Measurements from ENCODE around the gene PFKP.
"Not testable (repeated sequence)": the region's sequence is repeated elsewhere in the genome, so short reads cannot be mapped to it uniquely, and the experiment has no call there.

The PFKP gene

DNA sequence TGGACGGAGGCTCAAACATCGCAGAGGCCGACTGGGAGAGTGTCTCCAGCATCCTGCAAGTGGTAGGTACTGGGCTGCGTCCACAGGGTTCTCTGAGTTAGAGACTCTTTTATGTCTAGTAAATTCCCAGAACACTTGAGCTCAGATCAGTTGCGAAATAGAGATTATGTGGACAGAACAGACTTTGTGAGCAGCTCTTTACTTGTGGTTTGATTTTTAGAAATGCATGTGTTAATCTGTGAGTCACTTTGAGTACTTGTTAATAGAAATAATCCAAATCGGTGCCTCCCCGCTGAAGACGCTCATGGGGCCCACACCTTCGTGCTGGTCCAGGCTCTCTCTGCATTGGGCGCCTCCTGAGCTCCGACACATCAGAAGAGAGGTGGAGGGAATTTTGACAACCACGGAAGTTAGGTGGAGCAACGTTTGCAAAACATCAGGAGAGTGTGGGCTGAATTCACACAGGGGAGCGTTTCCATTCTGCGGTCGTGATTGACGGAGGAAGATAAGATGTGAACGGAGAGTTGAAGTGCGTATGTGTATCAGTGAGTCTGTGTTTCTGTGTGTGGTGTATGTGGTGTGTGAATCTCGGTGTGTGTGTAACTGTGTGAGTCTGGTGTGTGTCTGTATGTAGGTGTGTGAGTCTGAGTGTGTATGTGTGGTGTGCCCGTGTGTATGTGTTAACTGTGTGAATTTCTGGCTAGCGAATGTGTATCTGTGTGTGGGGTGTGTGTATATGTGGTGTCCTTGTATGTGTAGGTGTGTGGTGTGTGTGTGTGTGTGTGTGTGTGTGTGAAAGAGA is 32.1 kb downstream of the PFKP start:
- DNase-seq, result no peak

DNA sequence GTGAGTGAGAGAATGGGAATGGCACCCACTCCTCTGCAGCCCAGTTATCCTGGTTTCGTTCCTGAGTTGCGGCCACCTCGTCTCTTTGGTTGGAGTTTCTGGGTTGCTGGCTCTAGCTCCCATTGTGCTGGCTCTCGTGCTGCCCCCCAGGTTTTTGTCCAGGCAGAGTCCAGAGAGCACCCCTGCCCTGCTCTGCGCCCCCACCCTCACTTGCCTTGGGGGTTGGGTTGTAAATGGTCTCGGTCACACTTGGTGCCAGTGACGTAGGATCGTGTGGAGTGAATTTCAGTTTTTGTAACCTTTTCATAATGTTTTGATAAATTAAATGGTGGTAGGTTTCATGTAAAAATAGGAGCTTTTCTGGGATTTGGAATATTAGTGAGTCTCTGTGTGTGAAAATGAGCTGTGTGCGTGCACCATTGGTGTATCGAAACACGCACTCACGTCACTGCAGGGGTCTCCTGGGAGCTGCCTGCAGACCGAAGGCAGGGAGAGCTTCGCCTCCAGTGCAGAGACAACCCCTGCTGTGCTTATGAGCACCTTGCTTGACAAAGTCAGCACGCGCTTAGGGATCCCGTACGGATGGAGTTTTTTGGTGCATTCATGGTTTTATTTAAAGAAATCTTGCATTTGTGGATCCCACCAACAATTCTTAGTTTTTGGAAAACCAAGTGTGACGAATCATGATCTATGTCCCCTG is 32.9 kb downstream of the PFKP start:
- no peak for DNase-seq

DNA sequence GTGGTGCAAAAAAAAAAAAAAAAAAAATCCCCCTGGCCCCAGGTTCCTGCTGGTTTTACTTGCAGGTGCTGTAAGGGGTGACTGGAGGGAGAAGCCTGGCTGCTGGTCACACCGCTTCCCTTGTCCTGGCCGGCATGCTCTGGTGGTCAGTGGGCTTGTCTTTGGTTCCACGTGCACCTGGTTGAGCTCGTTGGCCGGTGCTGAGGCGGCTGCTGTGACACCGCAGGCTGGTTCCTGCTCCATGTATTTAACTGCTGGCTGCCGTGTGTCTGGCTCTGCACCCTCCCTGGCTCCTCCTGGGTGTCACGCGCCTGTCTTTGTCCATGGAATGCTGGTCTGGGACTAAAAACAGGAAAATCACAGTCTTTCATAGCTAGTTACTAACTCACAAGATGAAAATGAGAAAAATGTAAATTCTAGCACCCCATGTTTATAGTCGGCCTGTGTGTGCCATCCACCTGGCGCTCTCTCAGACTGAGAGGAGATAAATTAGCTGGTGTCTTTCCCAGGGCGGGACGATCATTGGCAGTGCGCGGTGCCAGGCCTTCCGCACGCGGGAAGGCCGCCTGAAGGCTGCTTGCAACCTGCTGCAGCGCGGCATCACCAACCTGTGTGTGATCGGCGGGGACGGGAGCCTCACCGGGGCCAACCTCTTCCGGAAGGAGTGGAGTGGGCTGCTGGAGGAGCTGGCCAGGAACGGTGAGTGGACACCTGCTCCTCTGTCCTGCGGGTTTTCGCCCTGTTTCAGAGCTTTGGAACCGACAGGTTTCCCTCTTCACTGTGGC is 33.7 kb downstream of the PFKP start:
- no peak for DNase-seq

DNA sequence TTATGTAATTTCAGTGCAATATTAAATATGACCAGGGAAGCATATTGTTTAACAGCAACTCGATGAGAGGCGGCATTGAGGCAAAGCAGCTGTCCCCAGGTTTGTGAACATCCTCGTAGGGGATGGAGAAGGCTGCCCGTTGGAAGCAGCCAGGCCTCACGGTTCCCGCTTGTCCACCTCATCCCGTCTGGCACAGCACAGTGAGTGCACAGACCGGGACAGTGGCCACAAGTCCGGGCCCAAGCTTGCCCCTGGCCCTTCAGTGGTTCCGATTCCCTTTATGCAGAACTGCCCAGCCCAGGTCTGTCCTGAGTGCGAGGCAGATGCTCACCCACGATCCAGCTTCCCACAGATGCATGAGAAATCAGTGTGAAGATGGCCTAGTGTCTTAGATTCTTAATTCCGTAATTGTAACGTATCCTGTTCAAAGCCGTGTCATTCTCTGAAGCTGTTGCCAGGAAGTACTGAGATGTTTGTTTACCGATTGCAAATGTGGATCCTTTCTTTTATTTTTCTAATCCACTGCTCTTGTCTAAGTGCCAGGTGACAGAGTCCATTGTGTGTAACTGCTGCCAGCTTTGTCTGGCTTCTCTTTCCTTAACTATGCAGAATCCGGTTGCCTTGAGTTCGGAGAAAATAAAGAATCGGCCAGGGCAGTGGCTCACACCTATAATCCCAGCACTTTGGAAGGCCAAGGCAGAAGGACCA is 35.5 kb downstream of the PFKP start:
- no peak for DNase-seq

DNA sequence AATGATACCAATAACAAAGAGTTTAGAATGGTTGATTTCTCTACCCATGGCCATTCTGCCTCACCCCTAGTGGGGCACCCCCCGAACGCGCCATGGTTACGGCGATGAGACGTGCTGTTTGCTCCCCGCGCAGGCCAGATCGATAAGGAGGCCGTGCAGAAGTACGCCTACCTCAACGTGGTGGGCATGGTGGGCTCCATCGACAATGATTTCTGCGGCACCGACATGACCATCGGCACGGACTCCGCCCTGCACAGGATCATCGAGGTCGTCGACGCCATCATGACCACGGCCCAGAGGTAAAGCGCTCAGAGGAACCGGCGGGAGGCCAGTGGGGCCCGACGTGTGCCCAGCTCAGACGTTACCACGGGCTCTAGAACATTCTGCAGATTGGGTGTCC is 36.3 kb downstream of the PFKP start:
- DNase-seq, result no peak

DNA sequence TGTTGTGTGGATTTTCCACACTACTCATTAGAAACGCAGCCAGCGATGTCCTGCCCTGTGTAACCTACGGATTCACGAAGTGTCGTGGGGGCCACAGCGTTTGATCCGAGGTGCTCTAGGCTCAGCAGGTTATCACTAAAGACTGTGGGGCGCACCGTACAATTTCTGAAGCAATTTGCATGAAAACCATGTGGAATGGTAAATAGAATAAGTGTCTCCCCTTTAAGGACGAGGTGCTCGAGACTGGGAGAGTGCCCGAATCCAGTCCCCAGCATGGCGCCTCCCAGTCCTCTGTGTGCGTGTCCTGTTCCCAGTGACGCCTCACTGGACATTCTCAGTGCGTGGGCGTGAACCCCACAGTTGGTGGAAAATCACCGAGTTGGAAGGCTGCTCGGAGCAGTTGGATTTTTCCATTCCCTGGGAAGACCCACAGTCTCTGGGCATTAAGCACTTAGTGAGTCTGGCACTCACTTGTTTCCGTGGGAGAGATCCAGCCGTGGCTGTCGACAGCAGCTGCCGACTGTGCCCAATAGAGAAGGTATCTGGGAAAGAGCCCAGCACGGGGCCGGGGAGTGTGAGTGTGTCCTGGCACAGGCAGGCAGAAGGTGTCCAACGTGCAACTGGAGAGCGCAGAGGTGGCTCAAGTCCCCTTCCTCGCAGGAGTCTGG is 37.0 kb downstream of the PFKP start:
- DNase-seq, result no peak

DNA sequence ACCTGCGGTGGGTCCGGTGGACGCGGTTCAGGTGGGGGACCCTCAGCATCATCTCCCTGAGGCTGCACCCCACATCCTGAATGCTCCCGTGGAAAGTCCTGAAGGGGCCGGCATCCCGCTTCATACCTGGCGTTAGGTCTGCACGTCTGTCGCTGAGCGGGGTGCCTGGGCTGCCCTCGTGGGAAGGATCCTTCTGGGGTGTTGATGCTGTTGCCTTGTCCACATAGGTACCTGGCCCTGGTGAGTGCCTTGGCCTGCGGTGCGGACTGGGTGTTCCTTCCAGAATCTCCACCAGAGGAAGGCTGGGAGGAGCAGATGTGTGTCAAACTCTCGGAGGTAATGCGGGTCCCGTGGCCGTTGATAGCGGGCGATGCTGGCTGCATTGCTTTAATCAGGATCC is 37.8 kb downstream of the PFKP start:
- no peak for DNase-seq

DNA sequence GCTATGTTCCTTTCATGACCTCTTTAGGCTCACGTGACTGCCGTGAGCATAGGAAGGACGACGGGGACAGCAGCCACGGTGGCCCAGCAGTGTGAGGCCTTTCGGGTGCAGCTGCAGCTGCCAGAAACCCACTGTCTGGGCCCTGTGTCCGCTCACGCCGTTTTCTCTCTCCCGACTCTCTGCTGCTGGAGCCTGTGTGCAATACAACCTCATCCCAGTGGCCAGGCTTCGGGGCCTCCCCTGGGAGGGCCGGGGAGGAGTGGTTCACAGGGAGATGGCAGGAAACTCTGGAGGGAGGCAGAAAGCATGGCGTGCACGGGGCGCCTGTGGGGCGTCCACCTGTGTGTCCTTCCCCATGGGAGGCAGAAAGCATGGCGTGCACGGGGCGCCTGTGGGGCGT is 38.6 kb downstream of the PFKP start:
- no peak for DNase-seq

DNA sequence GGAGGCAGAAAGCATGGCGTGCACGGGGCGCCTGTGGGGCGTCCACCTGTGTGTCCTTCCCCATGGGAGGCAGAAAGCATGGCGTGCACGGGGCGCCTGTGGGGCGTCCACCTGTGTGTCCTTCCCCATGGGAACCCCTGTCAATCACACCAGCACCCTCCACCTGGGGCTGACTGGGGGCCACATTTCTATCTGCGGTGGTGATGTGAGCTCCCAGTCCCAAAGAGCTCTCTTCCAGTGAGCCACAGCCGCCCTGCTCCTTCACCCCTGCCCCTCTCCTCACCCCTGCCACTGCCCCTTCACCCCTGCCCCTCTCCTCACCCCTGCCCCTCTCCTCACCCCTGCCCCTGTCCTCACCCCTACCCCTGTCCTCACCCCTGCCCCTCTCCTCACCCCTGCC is 39.0 kb downstream of the PFKP start:
- DNase-seq, result not testable (repeated sequence)

DNA sequence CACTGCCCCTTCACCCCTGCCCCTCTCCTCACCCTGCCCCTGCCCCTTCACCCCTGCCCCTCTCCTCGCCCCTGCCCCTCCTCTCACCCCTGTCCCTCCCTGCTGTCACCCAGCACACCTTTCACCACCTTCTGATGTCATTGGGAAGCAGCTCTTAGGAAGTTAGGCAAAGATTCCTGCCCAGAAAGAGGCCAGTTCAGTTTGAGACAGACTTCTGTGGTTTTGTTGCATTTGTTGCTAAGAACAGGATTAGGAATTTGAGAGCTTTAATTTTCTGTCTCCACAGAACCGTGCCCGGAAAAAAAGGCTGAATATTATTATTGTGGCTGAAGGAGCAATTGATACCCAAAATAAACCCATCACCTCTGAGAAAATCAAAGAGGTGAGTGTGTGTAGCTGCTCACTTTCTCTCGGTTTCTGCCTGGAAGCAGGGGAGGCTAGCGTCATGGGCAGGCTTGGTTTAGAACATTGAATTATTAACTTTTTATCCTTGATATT is 39.6 kb downstream of the PFKP start:
- DNase-seq, result no peak

DNA sequence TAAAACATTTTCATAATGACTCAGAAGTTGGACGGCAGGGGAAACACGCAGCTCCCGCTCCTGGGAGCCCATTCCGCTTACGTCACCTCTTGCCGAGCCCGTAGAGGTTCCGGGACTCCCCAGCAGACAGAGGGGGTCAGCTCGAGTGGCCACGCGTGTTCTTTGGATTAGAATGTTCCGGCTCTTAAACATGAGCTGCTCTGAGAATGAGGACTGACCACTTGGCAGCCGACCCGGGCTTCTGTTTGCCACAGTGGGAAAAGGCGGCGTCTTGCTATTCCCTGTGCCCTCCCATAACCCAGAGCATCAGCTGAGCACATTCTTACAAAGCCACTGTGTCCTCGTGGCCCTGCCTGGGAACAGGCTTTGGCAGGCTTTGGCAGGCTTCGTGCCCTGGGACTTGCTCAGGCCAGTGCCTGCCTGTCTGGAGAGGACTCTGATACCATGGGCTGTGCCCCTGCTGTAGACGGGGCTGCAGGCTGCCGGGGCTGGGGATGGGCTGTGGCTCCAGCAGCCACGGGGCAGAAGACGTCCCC is 40.1 kb downstream of the PFKP start:
- DNase-seq, result no peak

DNA sequence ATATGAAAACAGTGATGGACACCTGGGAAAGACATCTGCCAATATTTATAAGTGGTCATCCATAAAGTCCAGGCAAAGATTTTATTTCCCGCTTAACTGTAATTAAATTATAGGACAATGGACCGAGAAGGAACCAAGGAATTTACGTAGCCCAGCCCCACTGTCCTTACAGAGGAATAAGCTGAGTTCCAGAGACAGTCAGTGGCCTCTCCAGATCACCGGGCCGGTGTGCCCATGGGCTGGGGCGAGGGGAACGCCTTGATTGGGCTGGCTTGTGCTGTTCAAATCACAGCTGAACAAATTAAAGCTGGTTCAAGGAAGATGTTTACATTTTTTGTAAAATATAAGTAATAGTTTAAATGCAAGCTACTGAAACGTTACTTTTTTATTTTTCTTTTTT is 40.7 kb downstream of the PFKP start:
- no peak for DNase-seq

DNA sequence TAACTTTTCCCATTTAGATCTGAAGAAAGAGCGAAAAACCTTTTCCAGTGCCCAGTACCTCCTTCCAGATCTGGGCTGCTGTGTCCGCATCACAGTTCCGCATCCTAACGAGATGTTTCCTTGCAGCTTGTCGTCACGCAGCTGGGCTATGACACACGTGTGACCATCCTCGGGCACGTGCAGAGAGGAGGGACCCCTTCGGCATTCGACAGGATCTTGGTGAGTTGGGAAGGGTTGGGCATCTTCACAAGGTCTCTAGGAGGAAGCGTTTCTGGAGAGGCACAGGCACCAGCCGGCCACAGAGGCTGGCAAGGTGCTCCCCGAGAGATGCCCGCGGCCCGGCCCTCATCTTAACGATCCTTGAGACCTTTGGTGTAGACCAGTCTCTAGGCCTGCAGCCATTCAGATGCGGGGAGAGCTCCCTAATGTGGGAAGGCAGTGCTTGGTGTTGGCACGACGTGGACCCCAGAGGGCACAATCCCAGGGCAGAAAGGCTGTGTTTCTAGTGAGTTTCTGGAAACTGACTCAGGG is 41.3 kb downstream of the PFKP start:
- DNase-seq, result no peak

DNA sequence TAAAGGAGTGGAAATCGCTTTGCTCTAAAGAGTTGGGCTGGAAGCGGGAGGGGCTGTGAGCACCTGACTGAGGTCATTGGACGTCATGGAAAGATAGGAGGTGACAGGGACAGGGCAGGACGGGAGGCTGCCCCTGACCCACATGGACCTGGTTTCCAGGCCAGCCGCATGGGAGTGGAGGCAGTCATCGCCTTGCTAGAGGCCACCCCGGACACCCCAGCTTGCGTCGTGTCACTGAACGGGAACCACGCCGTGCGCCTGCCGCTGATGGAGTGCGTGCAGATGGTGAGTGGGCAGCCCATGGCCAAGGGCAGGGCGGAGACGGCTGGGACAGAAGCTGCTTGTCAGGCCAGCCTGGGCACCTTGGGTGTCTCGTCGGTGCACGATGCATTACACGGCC is 41.8 kb downstream of the PFKP start:
- DNase-seq, result no peak

DNA sequence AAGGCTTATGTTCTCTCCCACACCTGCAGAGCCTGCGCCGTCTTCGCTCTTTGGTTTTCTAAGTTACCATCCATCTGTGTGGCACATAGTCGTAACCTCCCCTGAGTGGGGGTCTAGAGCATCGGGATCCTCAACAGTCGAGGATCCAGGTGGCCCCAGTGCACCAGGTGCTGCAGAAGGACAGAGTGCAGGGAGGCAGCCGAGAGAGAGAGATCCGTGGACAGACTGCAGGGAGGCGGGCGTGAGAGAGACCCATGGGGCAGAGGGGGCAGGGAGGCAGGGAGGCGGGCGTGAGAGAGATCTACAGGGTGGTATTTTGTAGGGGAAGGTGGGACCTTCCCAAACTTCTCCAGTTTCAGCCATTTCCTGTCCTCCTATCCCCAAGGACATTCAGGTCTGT is 42.3 kb downstream of the PFKP start:
- DNase-seq, result no peak

DNA sequence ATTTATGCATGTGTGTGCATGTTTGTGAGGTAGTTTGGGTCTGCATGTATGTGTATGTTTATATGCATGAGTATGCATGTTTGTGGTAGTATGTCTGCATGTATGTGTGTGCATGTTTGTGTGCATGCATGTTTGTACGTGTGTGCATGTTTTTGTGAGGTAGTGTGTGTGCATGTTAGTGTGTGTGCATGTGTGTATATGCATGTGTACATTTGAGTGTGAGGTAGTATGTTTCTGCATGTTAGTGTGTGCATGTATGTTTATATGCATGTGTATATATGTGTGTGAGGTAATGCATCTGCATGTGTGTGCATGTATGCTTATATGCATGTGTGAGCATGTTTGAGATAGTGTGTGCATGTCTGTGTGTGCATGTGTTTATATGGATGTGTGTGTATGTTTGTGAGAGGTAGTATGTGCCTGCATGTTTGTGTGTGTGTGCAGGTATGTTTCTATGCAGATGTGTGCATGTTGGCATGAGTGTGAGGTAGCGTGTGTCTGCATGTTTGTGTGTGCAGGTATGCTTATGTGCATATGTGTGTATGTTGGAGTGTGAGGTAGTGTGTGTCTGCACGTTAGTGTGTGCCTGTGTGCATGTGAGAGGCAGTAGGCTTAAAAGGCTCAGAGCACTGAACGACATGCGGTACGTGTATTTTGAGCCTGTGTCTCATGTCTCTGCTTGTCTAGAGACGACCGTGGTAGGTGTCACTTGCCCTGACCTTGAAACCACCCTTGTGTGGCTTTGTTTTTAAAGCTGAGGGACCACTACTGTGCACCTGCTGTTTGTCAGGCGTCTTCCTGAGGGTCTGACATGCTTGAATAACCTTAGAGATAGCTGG is 43.7 kb downstream of the PFKP start:
- DNase-seq, result no peak

DNA sequence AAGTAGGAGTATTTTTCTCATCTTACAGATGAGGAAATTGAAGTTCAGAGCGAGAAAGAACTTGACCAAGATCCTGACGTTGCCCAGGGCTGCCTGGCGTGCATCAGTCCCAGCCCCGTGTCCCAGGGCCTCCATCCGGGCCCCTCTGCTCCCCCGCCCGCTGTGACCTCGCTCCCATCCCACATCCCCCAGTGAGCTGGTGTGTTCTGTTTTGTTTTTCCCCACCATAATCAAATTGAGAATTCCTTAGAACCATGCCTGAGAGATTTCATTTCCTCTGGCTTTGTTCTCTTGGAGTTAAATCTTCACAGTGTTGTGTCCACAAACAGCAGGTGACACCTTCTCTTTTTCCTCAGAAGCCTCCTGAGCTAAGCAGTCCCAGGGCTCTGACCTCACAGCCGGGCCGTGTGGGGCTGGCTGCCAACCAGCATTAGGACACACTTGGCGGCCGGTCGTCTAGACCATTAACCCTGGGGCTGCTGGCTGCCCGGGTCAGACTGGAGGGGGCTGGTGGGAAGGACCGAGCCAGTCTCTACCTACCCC is 44.3 kb downstream of the PFKP start:
- DNase-seq, result no peak

DNA sequence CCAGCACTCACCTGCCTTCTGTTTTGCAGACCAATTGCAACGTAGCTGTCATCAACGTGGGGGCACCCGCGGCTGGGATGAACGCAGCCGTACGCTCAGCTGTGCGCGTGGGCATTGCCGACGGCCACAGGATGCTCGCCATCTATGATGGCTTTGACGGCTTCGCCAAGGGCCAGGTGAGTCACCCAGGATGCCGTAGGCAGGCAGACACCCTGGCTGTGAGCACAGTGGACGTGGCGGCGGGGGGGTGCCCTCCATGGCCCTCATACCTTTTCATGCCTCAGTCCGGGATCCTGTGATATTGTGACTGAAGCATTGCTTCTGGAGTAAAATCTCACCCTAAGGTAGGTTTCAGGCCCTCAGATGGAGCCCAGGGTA is 46.0 kb downstream of the PFKP start:
- DNase-seq, result no peak

DNA sequence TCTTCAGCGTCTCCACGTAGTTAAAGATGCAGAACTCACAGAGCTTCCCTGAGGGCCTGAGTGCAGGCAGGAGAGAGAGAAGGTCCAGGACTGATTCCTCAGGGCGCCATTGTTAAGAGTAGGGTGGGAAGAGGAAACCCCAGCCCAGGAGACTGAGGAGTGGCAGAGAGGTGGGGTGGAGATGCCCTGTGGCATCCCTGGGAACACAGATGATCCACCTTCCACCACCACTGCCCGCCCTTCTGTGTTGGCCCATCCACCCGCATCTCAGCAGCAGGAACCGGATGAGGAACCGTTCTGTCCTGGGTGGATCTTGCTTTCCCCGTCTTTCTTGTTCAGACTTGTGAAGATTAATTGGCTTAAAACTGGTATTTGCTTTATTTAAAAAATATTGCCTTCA is 48.3 kb downstream of the PFKP start:
- no peak for DNase-seq

DNA sequence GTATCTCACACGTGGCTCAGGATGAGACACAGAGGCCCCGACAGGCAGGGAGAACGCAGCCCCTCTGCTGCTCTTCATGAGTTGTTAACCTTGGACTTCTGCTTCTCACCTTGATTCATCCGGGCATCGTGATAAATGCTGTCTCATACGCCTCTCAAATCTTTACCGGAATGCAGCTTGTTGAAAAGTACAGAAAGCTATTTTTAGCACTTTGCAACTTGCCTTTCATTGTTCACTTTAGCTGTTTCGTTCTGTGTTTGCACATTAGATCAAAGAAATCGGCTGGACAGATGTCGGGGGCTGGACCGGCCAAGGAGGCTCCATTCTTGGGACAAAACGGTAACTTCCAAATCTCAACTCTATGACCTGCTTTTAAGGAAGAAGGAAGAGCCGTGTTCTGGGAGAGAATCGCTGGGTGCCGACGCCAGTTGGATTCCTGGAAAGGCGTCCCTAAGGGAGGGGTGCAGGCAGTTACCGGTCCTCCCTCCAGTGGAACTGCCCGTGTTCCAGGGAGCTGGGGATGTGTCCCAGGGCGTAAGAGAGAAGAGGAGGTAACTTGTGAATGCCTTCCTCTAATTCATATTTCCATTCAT is 49.3 kb downstream of the PFKP start:
- no peak for DNase-seq
